Activated CD8-positive, alpha-beta T cell treated with anti-CD3 and anti-CD28 coated beads for 36 hours (primary cell): ENCODE measurements around the gene GPRC5A. TPM values are rescaled to one million over a fixed set of nuclear protein-coding genes. Genes with fewer than 3 reads are reported as not detected.

Source experiments
- ATAC-seq: fragments of 200-7000 bp; cut with Tn5 transposase; one replicate; pipeline ENCODE4 v1.10.0; 2021; ENCODE audit warnings: mild to moderate bottlenecking, moderate library complexity
- CTCF ChIA-PET: fragments of 350-600 bp; sonication (Branson Sonifier 250); formaldehyde crosslinking; loops from one replicate; lab custom pipeline; 2021; ENCODE audit warnings: antibody characterized with exemption; lab: Charles Lee
- POLR2A ChIA-PET: fragments of 350-600 bp; sonication (Branson Sonifier 250); formaldehyde crosslinking; loops from one replicate; lab custom pipeline; 2021; ENCODE audit warnings: antibody characterized with exemption; lab: Charles Lee
- DNase-seq: peaks from one replicate; pipeline ENCODE4 v3.0.0-alpha.2; 2020
- H3K27ac Mint-ChIP-seq: one replicate; pipeline ENCODE4 v1.8.0; 2021; ENCODE audit warnings: mild to moderate bottlenecking, mixed read lengths
- H3K27me3 Mint-ChIP-seq: one replicate; pipeline ENCODE4 v1.8.0; 2021; ENCODE audit warnings: mixed read lengths
- H3K36me3 Mint-ChIP-seq: one replicate; pipeline ENCODE4 v1.8.0; 2021; ENCODE audit warnings: low read depth, mixed read lengths
- H3K4me1 Mint-ChIP-seq: one replicate; pipeline ENCODE4 v1.8.0; 2021; ENCODE audit warnings: low read depth, mixed read lengths
- H3K4me3 Mint-ChIP-seq: one replicate; pipeline ENCODE4 v1.8.0; 2021; ENCODE audit warnings: mild to moderate bottlenecking, moderate library complexity, mixed read lengths
- H3K9me3 Mint-ChIP-seq: one replicate; pipeline ENCODE4 v1.8.0; 2021; ENCODE audit warnings: mixed read lengths
- intact Hi-C: fragments of 100-400 bp; cut with micrococcal nuclease; formaldehyde crosslinking; loops from one replicate; pipeline ENCODE4 v1.10.0; 2022
- total RNA-seq, 2 experiments: library from RNA; stranded (reverse); gene quantifications; one replicate each; pipeline ENCODE4 v1.2.3, GENCODE V29; 2021
- TF ChIP-seq, protein P1 (sequence below): fragments of 200-600 bp; IDR thresholded peaks from one replicate; pipeline ENCODE4 v1.8.0; 2022; ENCODE audit warnings: antibody characterized with exemption, mild to moderate bottlenecking

GPRC5A gene
- total RNA-seq, 2 experiments from 2014 or later, result 0.11 TPM; not detected in 1

DNA sequence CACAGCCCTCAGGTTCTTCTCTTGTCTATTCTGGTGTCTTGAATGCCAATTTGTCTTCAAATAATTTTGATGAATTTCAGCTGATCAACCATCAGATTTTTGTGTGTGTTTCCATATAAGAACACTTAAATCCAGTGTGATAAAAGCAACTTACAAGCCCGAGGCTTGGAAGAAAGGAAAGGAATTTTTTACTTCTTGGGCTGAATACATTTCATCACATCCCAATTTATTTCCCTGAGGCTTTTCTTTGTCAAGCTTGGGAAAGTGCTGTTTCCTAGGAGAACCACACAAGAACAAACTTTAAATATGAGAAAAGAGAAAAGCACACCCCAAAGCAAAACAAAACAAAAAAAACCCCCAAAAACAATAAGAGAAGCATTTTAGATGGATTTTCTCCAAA is 34.0 kb downstream of the GPRC5A start:
- TF ChIP-seq, protein P1, sequence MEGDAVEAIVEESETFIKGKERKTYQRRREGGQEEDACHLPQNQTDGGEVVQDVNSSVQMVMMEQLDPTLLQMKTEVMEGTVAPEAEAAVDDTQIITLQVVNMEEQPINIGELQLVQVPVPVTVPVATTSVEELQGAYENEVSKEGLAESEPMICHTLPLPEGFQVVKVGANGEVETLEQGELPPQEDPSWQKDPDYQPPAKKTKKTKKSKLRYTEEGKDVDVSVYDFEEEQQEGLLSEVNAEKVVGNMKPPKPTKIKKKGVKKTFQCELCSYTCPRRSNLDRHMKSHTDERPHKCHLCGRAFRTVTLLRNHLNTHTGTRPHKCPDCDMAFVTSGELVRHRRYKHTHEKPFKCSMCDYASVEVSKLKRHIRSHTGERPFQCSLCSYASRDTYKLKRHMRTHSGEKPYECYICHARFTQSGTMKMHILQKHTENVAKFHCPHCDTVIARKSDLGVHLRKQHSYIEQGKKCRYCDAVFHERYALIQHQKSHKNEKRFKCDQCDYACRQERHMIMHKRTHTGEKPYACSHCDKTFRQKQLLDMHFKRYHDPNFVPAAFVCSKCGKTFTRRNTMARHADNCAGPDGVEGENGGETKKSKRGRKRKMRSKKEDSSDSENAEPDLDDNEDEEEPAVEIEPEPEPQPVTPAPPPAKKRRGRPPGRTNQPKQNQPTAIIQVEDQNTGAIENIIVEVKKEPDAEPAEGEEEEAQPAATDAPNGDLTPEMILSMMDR, result no peak
- intact Hi-C loops, result no loop called here
- POLR2A ChIA-PET, result interaction anchor here (0.8 kb wide), 1 partner anchor 121 kb away, joined by 3 read pairs; no protein-coding TSS in a partner anchor
- H3K36me3 Mint-ChIP-seq, result no peaks in the 10 kb centered on the region
- no peak for ATAC-seq
- H3K4me1 Mint-ChIP-seq, result no peaks in the 10 kb centered on the region
- no peaks in the 10 kb centered on the region for H3K9me3 Mint-ChIP-seq
- DNase-seq, result no peak
- no peak overlapping the region for H3K4me3 Mint-ChIP-seq
- no peaks in the 10 kb centered on the region for H3K27me3 Mint-ChIP-seq
- no peak overlapping the region for H3K27ac Mint-ChIP-seq
- CTCF ChIA-PET, result interaction anchor here (1.3 to 1.5 kb wide), 2 partner anchors 12 to 331 kb away, joined by 3 read pairs; no protein-coding TSS in a partner anchor

DNA sequence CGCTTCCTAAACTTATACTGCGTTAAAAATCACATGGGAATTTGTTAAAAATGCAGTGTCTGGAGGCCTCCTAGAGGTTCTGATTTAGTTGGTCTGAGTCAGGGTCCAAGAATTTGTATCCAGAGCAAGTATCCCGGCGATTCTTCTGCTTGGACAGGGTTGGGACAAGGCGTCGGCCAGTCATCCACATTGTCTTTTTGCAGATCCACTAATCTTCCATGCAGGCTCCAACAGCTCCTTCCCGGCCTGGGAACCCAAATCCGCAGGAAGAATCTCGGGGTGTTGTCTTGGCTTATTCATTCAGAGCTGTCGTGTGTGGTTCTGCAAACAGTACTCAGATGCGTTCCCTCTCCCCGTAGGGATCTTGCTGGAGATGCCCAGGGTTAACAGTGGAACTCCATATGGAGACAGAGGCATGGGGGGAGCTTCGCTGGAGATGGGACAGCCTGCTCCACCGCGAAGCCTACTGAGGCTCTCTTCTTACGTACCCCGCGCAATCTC is 35.3 kb downstream of the GPRC5A start:
- no peaks in the 10 kb centered on the region for H3K36me3 Mint-ChIP-seq
- H3K27ac Mint-ChIP-seq, result no peak overlapping the region
- TF ChIP-seq, protein P1, result no peak
- POLR2A ChIA-PET, result no interaction called here
- no peaks in the 10 kb centered on the region for H3K27me3 Mint-ChIP-seq
- DNase-seq (no peak), ATAC-seq (no peak)
- CTCF ChIA-PET, result interaction anchor here (1.2 to 1.7 kb wide), 3 partner anchors 10 to 285 kb away, joined by 3 to 4 read pairs (median 3); no protein-coding TSS in a partner anchor
- intact Hi-C loops, result no loop called here
- H3K4me3 Mint-ChIP-seq, result no peak overlapping the region
- H3K9me3 Mint-ChIP-seq, result no peaks in the 10 kb centered on the region
- H3K4me1 Mint-ChIP-seq, result no peaks in the 10 kb centered on the region

- no peaks in the 10 kb centered on the region for H3K9me3 Mint-ChIP-seq
- CTCF ChIA-PET, result interaction anchor here (1.2 to 1.7 kb wide), 2 partner anchors 11 to 285 kb away, joined by 3 to 4 read pairs; no protein-coding TSS in a partner anchor
- ATAC-seq, result no peak
- POLR2A ChIA-PET, result no interaction called here
- H3K27ac Mint-ChIP-seq, result no peak overlapping the region
- no peaks in the 10 kb centered on the region for H3K4me1 Mint-ChIP-seq
- DNase-seq, result peak; percentile 9
- TF ChIP-seq, protein P1, result no peak
- H3K27me3 Mint-ChIP-seq, result no peaks in the 10 kb centered on the region
- intact Hi-C loops, result no loop called here
- H3K36me3 Mint-ChIP-seq, result no peaks in the 10 kb centered on the region
- peak overlapping the region; percentile 10 for H3K4me3 Mint-ChIP-seq
Observed at GRCh38 chr12:12927211-12928079, 36.1 kb downstream of the GPRC5A start.

DNA sequence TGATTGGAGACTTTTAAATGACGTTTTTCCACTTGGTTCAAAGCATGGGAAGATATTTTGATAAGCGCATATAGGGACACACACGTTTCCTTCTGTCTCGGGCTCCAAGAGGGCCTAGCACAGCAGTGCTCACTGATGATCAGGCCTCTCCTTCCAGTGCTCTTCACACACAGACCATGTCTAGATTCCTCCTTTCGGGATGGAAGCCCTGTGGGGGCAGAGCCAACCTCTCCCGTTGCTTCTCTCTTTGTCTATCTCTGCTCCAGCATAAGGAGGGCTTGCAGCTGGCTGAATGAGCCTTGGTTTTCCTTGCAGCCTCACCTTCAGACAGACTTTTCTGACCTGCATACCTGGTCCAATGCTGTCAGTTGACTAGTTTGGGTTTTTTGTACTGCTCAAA is 38.3 kb downstream of the GPRC5A start:
- no peaks in the 10 kb centered on the region for H3K4me1 Mint-ChIP-seq
- H3K9me3 Mint-ChIP-seq, result no peaks in the 10 kb centered on the region
- no peaks in the 10 kb centered on the region for H3K36me3 Mint-ChIP-seq
- TF ChIP-seq, protein P1, result no peak
- ATAC-seq (no peak), DNase-seq (no peak)
- no peaks in the 10 kb centered on the region for H3K27me3 Mint-ChIP-seq
- POLR2A ChIA-PET, result no interaction called here
- intact Hi-C loops, result no loop called here
- no peak overlapping the region for H3K27ac Mint-ChIP-seq
- CTCF ChIA-PET, result no interaction called here
- no peak overlapping the region for H3K4me3 Mint-ChIP-seq
